Right renal pelvis (tissue), 4 donors: ENCODE data around the gene GTPBP8. TPM values are rescaled to one million over a fixed set of nuclear protein-coding genes. Genes with fewer than 3 reads are reported as not detected.
A peak's percentile ranks its signal among the peaks of the same experiment; 100 is the strongest.

Source experiments
- DNase-seq, 4 donors: peaks; one replicate each; pipeline ENCODE4 v3.0.0-alpha.2; 2013; ENCODE audit warnings: low read depth in 4 of 4, low spot score in 3 of 4, missing footprints in 1 of 4
- polyA plus RNA-seq, 4 donors: library from polyadenylated mRNA; unstranded; fragments of 120-200 nt; gene quantifications; one replicate each; pipeline ENCODE4 v1.2.1, GENCODE V29; 2013; ENCODE audit not compliant: insufficient read length in 4 of 4

The GTPBP8 gene
- polyA plus RNA-seq, 4 donors, result 20.2 to 27.7 (median 24.9) TPM

DNA sequence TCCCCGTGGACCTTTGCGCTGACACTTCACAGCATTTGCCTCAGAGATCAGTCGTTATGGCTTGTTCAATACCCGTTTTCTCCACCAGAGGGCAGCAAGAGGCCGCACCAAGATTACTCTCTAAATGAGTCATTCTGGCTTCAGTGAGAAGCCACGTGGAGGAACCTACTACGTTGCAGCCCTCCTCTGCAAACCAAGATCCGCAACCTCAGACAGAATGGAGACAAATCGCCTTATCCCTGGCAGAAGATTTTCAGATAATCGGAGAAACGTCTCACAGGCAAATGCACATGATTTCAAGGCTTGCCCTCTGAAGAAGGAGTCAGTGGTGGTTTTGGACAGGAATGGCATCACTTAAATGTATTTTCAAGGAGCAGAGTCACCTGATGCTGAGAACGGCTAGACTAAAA is 60.5 kb downstream of the GTPBP8 start:
- peak; percentile 64 to 71 (median 68) for DNase-seq

Other genes starting within 250 kb of the GTPBP8 start
- not detected for gene CD200R1L, start 144.1 kb upstream of the GTPBP8 start, polyA plus RNA-seq
- 1 to 10 TPM in 3 of 4 donors, under 1 TPM in 1; 0.96 to 1.1 (median 1.0) TPM for gene CD200R1, start 15.9 kb upstream of the GTPBP8 start, polyA plus RNA-seq
- gene BOC, start 220.6 kb downstream of the GTPBP8 start, polyA plus RNA-seq, result 10 to 100 TPM; 21.9 to 33.4 (median 24.5) TPM